Prostate gland (tissue), 2 donors: ENCODE results near the gene SPATA18.

Source experiments
- POLR2AphosphoS5 ChIP-seq: sonication (generic); formaldehyde crosslinking; IDR thresholded peaks from one replicate; pipeline ENCODE4 v1.6.1; 2017; ENCODE audit warnings: antibody characterized with exemption
- TF ChIP-seq, protein P1 (sequence below), 4 experiments: fragments of 200-600 bp in 2 of 4; fragments of 450-650 bp in 2 of 4; sonication (generic) in 2 of 4; IDR thresholded peaks; 1 replicate in 3 of 4; 2 replicates in 1 of 4; pipeline ENCODE4 v1.5.1; 2016 to 2019; ENCODE audit warnings: antibody characterized with exemption in 4 of 4, mild to moderate bottlenecking in 2 of 4, moderate library complexity in 2 of 4

DNA sequence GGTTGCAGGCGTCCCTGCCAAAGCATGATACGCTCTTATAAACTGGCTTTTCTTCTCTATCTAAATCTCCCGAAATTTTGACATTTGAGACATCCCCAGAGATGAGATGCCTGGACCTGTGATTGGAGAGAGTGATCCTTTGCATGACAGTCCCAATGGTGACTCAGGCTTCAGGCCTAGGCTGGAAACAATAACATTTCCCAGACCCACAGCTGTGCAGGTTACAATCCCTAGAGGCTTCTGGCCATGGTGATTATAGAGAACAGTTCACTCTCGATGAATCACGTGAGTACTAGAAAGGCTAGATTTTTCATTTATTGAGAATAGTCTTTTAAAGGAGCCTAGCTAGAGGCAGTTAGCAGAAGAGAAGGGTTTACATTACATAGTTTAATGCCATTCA lies 75.9 kb downstream of the SPATA18 start:
- TF ChIP-seq, protein P1, sequence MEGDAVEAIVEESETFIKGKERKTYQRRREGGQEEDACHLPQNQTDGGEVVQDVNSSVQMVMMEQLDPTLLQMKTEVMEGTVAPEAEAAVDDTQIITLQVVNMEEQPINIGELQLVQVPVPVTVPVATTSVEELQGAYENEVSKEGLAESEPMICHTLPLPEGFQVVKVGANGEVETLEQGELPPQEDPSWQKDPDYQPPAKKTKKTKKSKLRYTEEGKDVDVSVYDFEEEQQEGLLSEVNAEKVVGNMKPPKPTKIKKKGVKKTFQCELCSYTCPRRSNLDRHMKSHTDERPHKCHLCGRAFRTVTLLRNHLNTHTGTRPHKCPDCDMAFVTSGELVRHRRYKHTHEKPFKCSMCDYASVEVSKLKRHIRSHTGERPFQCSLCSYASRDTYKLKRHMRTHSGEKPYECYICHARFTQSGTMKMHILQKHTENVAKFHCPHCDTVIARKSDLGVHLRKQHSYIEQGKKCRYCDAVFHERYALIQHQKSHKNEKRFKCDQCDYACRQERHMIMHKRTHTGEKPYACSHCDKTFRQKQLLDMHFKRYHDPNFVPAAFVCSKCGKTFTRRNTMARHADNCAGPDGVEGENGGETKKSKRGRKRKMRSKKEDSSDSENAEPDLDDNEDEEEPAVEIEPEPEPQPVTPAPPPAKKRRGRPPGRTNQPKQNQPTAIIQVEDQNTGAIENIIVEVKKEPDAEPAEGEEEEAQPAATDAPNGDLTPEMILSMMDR (IDR thresholded peaks at IDR 0.05): no peak
- no peak for TF ChIP-seq POLR2AphosphoS5
